H1 (cell line): ENCODE results near the gene NEGR1. TPM values are rescaled to one million over a fixed set of nuclear protein-coding genes. Genes with fewer than 3 reads are reported as not detected.

Source experiments
- CTCF ChIA-PET: fragments of 300-600 bp; sonication (Branson Sonifier 250); formaldehyde crosslinking; loops from one replicate; lab custom pipeline; 2021; ENCODE audit not compliant: partially characterized antibody; lab: Charles Lee
- POLR2A ChIA-PET: fragments of 300-600 bp; sonication (Branson Sonifier 250); formaldehyde crosslinking; loops from one replicate; lab custom pipeline; 2021; ENCODE audit warnings: inconsistent platforms; ENCODE audit not compliant: partially characterized antibody; lab: Charles Lee
- DNase-seq, 2 experiments: peaks; one replicate each; pipeline versions ENCODE4 v3.0.0 to v3.0.0-alpha.2; 2010 to 2022; ENCODE audit warnings: low spot score in 2 of 2, low read depth in 1 of 2, mixed read lengths in 1 of 2
- FAIRE-seq: peaks from 2 replicates; lab custom pipeline; 2011; peaks lifted over from hg19 to GRCh38; lab: Jason Lieb, UNC
- H2AFZ ChIP-seq: 2 replicates; pipeline ENCODE4 v1.8.1; 2012; ENCODE audit warnings: low read length, inconsistent platforms
- H2AK5ac ChIP-seq: 2 replicates; pipeline ENCODE4 v1.6.1; 2013; ENCODE audit warnings: low read depth, low read length
- H2BK120ac ChIP-seq: replicated peaks from 2 replicates; pipeline ENCODE3; 2013; ENCODE audit warnings: low read depth, low read length, inconsistent platforms
- H2BK12ac ChIP-seq: 2 replicates; pipeline ENCODE4 v1.6.1; 2013; ENCODE audit warnings: low read depth, low read length
- H2BK15ac ChIP-seq: 2 replicates; pipeline ENCODE4 v1.6.1; 2013; ENCODE audit warnings: low read length
- H2BK20ac ChIP-seq: 2 replicates; pipeline ENCODE4 v1.6.1; 2013; ENCODE audit warnings: low read length
- H2BK5ac ChIP-seq: 2 replicates; pipeline ENCODE4 v1.6.1; 2013; ENCODE audit warnings: low read depth, low read length
- H3K14ac ChIP-seq: 2 replicates; pipeline ENCODE4 v1.6.1; 2013; ENCODE audit warnings: inconsistent platforms; ENCODE audit not compliant: insufficient read length
- H3K18ac ChIP-seq: 2 replicates; pipeline ENCODE4 v1.6.1; 2013; ENCODE audit warnings: low read length; ENCODE audit errors: extremely low read depth
- H3K23ac ChIP-seq: 2 replicates; pipeline ENCODE4 v1.6.1; 2013; ENCODE audit warnings: inconsistent platforms; ENCODE audit not compliant: insufficient read length
- H3K23me2 ChIP-seq: 2 replicates; pipeline ENCODE4 v1.6.1; 2013; ENCODE audit warnings: low read depth, low read length
- H3K27ac ChIP-seq: 2 replicates; pipeline ENCODE4 v1.6.1; 2011; ENCODE audit warnings: low read depth, low read length, inconsistent platforms
- H3K27me3 ChIP-seq, 4 experiments: replicated peaks in 1 of 4; 1 replicate in 1 of 4; 2 replicates in 3 of 4; pipeline versions ENCODE4 v1.6.1 to v1.8.1; 2011 to 2013; ENCODE audit warnings: low read length in 3 of 4, mild to moderate bottlenecking in 3 of 4, inconsistent platforms in 2 of 4, mixed read lengths in 2 of 4, moderate library complexity in 1 of 4; ENCODE audit not compliant: control insufficient read depth in 3 of 4, insufficient read depth in 3 of 4; ENCODE audit errors: extremely low read depth in 1 of 4
- H3K36me3 ChIP-seq, 4 experiments: 2 replicates each; pipeline versions ENCODE4 v1.6.1 to v1.8.1; 2011 to 2013; ENCODE audit warnings: mild to moderate bottlenecking in 4 of 4, low read length in 3 of 4, moderate library complexity in 2 of 4, control low read depth in 1 of 4, inconsistent platforms in 1 of 4; ENCODE audit not compliant: insufficient read depth in 4 of 4, control insufficient read depth in 2 of 4
- H3K4ac ChIP-seq: replicated peaks from 2 replicates; pipeline ENCODE3; 2013; ENCODE audit warnings: low read length, low read depth, mixed read lengths, inconsistent platforms; ENCODE audit not compliant: insufficient read length
- H3K4me1 ChIP-seq, 4 experiments: replicated peaks in 1 of 4; 1 replicate in 1 of 4; 2 replicates in 3 of 4; pipeline versions ENCODE4 v1.6.1 to v1.8.1; 2011 to 2013; ENCODE audit warnings: low read length in 3 of 4, inconsistent platforms in 2 of 4, mixed read lengths in 1 of 4; ENCODE audit not compliant: insufficient read depth in 4 of 4, control insufficient read depth in 3 of 4
- H3K4me2 ChIP-seq, 2 experiments: 2 replicates each; pipeline versions ENCODE4 v1.6.1 to v1.8.1; 2011 to 2013; ENCODE audit warnings: low read depth in 2 of 2, low read length in 2 of 2, control low read depth in 1 of 2, inconsistent platforms in 1 of 2, mild to moderate bottlenecking in 1 of 2; ENCODE audit not compliant: insufficient read depth in 1 of 2
- H3K4me3 ChIP-seq, 4 experiments: fragments of 200-600, 300-600 bp in 1 of 4; sonication (generic), shearing (Covaris generic), sonication (Bioruptor Twin) in 1 of 4; 2 replicates each; pipeline versions ENCODE4 v1.5.1 to v1.8.1; 2011 to 2016; ENCODE audit warnings: low read length in 4 of 4, low read depth in 3 of 4, control low read depth in 2 of 4, inconsistent platforms in 2 of 4, mild to moderate bottlenecking in 2 of 4, mixed read lengths in 1 of 4, moderate library complexity in 1 of 4; ENCODE audit not compliant: insufficient read depth in 2 of 4; ENCODE audit errors: extremely low read depth in 1 of 4
- H3K56ac ChIP-seq: replicated peaks from 2 replicates; pipeline ENCODE3; 2013; ENCODE audit warnings: low read depth, mild to moderate bottlenecking, mixed read lengths, low read length, inconsistent platforms; ENCODE audit not compliant: insufficient read length
- H3K79me1 ChIP-seq: 2 replicates; pipeline ENCODE4 v1.6.1; 2013; ENCODE audit warnings: low read depth, low read length, control low read depth
- H3K79me2 ChIP-seq, 2 experiments: 2 replicates each; pipeline versions ENCODE4 v1.6.1 to v1.8.1; 2012 to 2013; ENCODE audit warnings: low read length in 2 of 2, mild to moderate bottlenecking in 2 of 2, inconsistent platforms in 1 of 2; ENCODE audit not compliant: insufficient read depth in 2 of 2, control insufficient read depth in 1 of 2
- H3K9ac ChIP-seq, 4 experiments: replicated peaks in 1 of 4; 1 replicate in 1 of 4; 2 replicates in 3 of 4; pipeline versions ENCODE4 v1.6.1 to v1.8.1; 2011 to 2013; ENCODE audit warnings: low read depth in 3 of 4, low read length in 3 of 4, control low read depth in 2 of 4, mild to moderate bottlenecking in 2 of 4, moderate library complexity in 2 of 4, inconsistent platforms in 1 of 4; ENCODE audit errors: extremely low read depth in 1 of 4
- H3K9me3 ChIP-seq, 2 experiments: 2 replicates each; pipeline versions ENCODE4 v1.6.1 to v1.8.1; 2012 to 2013; ENCODE audit warnings: mild to moderate bottlenecking in 2 of 2, moderate library complexity in 2 of 2, control low read depth in 1 of 2, inconsistent platforms in 1 of 2, low read depth in 1 of 2, low read length in 1 of 2, mixed read lengths in 1 of 2; ENCODE audit not compliant: insufficient read depth in 2 of 2
- H4K20me1 ChIP-seq, 2 experiments: replicated peaks in 1 of 2; 2 replicates each; pipeline versions ENCODE3 to v1.8.1; 2011 to 2013; ENCODE audit warnings: inconsistent platforms in 2 of 2, low read length in 2 of 2, mild to moderate bottlenecking in 1 of 2; ENCODE audit not compliant: insufficient read depth in 2 of 2, control insufficient read depth in 1 of 2
- H4K5ac ChIP-seq: 2 replicates; pipeline ENCODE4 v1.6.1; 2013; ENCODE audit warnings: low read length, low read depth, mixed read lengths, inconsistent platforms; ENCODE audit not compliant: insufficient read length
- H4K8ac ChIP-seq: 2 replicates; pipeline ENCODE4 v1.8.0; 2013; ENCODE audit warnings: mild to moderate bottlenecking, moderate library complexity, low read length, inconsistent platforms; ENCODE audit not compliant: insufficient read depth; ENCODE audit errors: extremely low read depth
- H4K91ac ChIP-seq: replicated peaks from 2 replicates; pipeline ENCODE3; 2013; ENCODE audit warnings: low read length, mixed read lengths, inconsistent platforms; ENCODE audit not compliant: insufficient read length
- BRCA1 ChIP-seq: IDR thresholded peaks from 2 replicates; pipeline ENCODE4 v1.6.1; 2012; ENCODE audit warnings: low read depth, low read length, improper control_type of control experiment
- CREB1 ChIP-seq: IDR thresholded peaks from 2 replicates; pipeline ENCODE4 v1.6.1; 2012; ENCODE audit warnings: inconsistent platforms
- EGR1 ChIP-seq: IDR thresholded peaks from 2 replicates; pipeline ENCODE4 v1.6.1; 2011; ENCODE audit warnings: low read depth, low read length, borderline replicate concordance
- EP300 ChIP-seq, 2 experiments: IDR thresholded peaks; 1 replicate in 1 of 2; 2 replicates in 1 of 2; pipeline ENCODE4 v1.6.1; 2011 to 2012; ENCODE audit warnings: low read depth in 2 of 2, low read length in 2 of 2, mild to moderate bottlenecking in 2 of 2, borderline replicate concordance in 1 of 2, inconsistent platforms in 1 of 2, moderate library complexity in 1 of 2
- MAFK ChIP-seq: IDR thresholded peaks from 2 replicates; pipeline ENCODE4 v1.6.1; 2012; ENCODE audit warnings: low read depth, mild to moderate bottlenecking, improper control_type of control experiment, low read length
- PHF8 ChIP-seq: fragments of 200-600 bp; sonication (generic); conservative IDR thresholded peaks from 2 replicates; pipeline ENCODE4 v1.7.1; 2012; ENCODE audit warnings: low read depth, mild to moderate bottlenecking, inconsistent platforms, low read length, moderate library complexity
- POLR2AphosphoS5 ChIP-seq: IDR thresholded peaks from 2 replicates; pipeline ENCODE4 v1.6.1; 2011; ENCODE audit warnings: low read depth, low read length
- RBBP5 ChIP-seq: IDR thresholded peaks from 2 replicates; pipeline ENCODE4 v1.7.1; 2012; ENCODE audit warnings: low read depth, mild to moderate bottlenecking, inconsistent platforms, low read length, moderate library complexity, borderline replicate concordance
- SAP30 ChIP-seq: fragments of 300-600 bp; sonication (generic); IDR thresholded peaks from 2 replicates; pipeline ENCODE4 v1.7.1; 2012; ENCODE audit warnings: low read length, moderate library complexity, mild to moderate bottlenecking, inconsistent platforms; ENCODE audit not compliant: insufficient read depth, insufficient replicate concordance
- SIRT6 ChIP-seq: IDR thresholded peaks from one replicate; pipeline ENCODE4 v1.7.1; 2012; ENCODE audit warnings: low read length, inconsistent platforms
- SP2 ChIP-seq: IDR thresholded peaks from 2 replicates; pipeline ENCODE4 v1.6.1; 2012; ENCODE audit warnings: mild to moderate bottlenecking, low read length, inconsistent platforms
- WGBS, 2 experiments: shearing (Covaris generic) in 1 of 2; methylation state at CpG; one replicate each; pipeline versions ENCODE4 v1.1.6 to v1.1.7; 2013 to 2015; ENCODE audit warnings: low lambda C conversion rate in 2 of 2, mixed read lengths in 2 of 2, inconsistent platforms in 1 of 2, low coverage in 1 of 2, missing lambda C conversion rate in 1 of 2; ENCODE audit not compliant: insufficient replicate concordance in 2 of 2, insufficient coverage in 1 of 2, insufficient read length in 1 of 2; ENCODE audit errors: extremely low coverage in 1 of 2, missing lambda C conversion rate in 1 of 2; 5-methylcytosine and 5-hydroxymethylcytosine counted together
- polyA plus RNA-seq, 7 experiments: library from polyadenylated mRNA; depleted of rRNA in 3 of 7; stranded (reverse) in 5 of 7; unstranded in 2 of 7; fragments of >200 nt in 5 of 7; fragments of 200-250 nt in 2 of 7; gene quantifications; 1 replicate in 5 of 7; 2 replicates in 1 of 7; 4 replicates in 1 of 7; pipeline versions ENCODE4 v1.2.1 to v1.2.3, GENCODE V29; 2011 to 2013; ENCODE audit warnings: missing spikeins in 2 of 7, mixed read lengths in 2 of 7
- total RNA-seq: library from RNA; stranded (reverse); fragmentation: NEBNext Ultra II Directional; extraction: Animal tissue kit (Norgen Biotek cat#: 25700); gene quantifications from 2 replicates; pipeline ENCODE4 v1.2.1, GENCODE V29; 2021
- TF ChIP-seq, protein P1 (sequence below): IDR thresholded peaks from 2 replicates; pipeline ENCODE4 v1.6.1; 2012; ENCODE audit warnings: low read length, inconsistent platforms

The NEGR1 gene
- total and polyA plus RNA-seq, 2 of the 8 experiments (the other 6 are each of a cell fraction or from before 2014, with no cell fraction given), result 0.71 to 1.3 TPM

DNA sequence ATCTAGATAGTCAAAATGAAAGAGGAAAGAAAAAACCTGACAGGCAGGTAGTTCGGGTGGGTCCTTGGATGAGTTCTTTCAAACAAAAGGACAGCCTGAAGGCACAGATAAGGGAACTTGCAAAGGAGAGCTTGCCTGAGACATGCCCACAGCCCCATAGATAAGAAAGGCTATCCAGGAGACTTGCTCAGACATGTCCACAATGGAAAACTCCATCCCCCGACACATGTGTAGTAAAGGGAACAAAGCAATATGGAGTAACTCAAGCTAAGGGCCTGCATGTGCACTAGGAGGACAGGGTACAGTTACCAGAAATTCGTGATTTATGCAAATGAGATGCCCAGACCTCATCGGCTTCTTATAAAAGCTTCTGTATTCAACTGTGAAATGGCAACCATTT, 281.5 kb downstream of the NEGR1 start:
- Histone ChIP-seq H4K91ac (peak overlapping the region; percentile 66), H2BK120ac (peak overlapping the region; percentile 96), H3K4ac (peak overlapping the region; percentile 75), H2AK5ac (no peak overlapping the region; the same call in 1 of the 2 replicates), H3K4me3 (no peak overlapping the region), H3K18ac (peak overlapping the region; percentile 79; the same call in 1 of the 2 replicates), H3K9me3 (no peaks in the 10 kb centered on the region), H3K23ac (no peak overlapping the region), H4K8ac (no peak overlapping the region), H3K56ac (no peak overlapping the region), H2BK20ac (no peak overlapping the region), H3K79me2 (no peaks in the 10 kb centered on the region), H2AFZ (peak overlapping the region; percentile 65), H2BK12ac (peak overlapping the region; percentile 76; the same call in 1 of the 2 replicates), H2BK5ac (peak overlapping the region; percentile 92; the same call in 1 of the 2 replicates), H3K27me3 (no peaks in the 10 kb centered on the region), H4K5ac (peak overlapping the region; percentile 76), H3K4me2 (no peak overlapping the region), H3K27ac (peak overlapping the region; percentile 54; the same call in 1 of the 2 replicates), H2BK15ac (peak overlapping the region; percentile 63; the same call in 1 of the 2 replicates), H4K20me1 (no peaks in the 10 kb centered on the region), H3K9ac (no peak overlapping the region), H3K23me2 (no peaks in the 10 kb centered on the region), H3K79me1 (no peaks in the 10 kb centered on the region), H3K4me1 (peaks cover 0 to 3% (median 1%) of the 10 kb centered on the region in 4 experiments; a peak in 2 of 7 replicates), H3K36me3 (no peaks in the 10 kb centered on the region), H3K14ac (no peak overlapping the region)
- CTCF ChIA-PET, result interaction anchor here (1.3 kb wide), 1 partner anchor 38 kb away, joined by 3 read pairs; no protein-coding TSS in a partner anchor
- TF ChIP-seq BRCA1, result no peak
- no peak for TF ChIP-seq MAFK
- no peak for TF ChIP-seq RBBP5
- TF ChIP-seq, protein P1, sequence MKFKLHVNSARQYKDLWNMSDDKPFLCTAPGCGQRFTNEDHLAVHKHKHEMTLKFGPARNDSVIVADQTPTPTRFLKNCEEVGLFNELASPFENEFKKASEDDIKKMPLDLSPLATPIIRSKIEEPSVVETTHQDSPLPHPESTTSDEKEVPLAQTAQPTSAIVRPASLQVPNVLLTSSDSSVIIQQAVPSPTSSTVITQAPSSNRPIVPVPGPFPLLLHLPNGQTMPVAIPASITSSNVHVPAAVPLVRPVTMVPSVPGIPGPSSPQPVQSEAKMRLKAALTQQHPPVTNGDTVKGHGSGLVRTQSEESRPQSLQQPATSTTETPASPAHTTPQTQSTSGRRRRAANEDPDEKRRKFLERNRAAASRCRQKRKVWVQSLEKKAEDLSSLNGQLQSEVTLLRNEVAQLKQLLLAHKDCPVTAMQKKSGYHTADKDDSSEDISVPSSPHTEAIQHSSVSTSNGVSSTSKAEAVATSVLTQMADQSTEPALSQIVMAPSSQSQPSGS, result no peak
- no peak for TF ChIP-seq SIRT6
- no peak for TF ChIP-seq EP300 (IDR thresholded peaks at IDR 0.05; ENCODE audit: borderline replicate concordance in 1 of 2, low read depth in 2 of 2, low read length in 2 of 2)
- TF ChIP-seq SAP30, result no peak
- no peak for TF ChIP-seq POLR2AphosphoS5
- TF ChIP-seq SP2, result no peak
- no peak for TF ChIP-seq CREB1
- TF ChIP-seq EGR1, result no peak
- TF ChIP-seq PHF8, result no peak
- DNase-seq (peak in 1 of 2 experiments; percentile 1), FAIRE-seq (no peak)
- WGBS, 2 experiments, result 83% methylated on average over 4 of the region's 4 CpGs; no CpG with 5 or more reads in 1 of the 2 experiments
- POLR2A ChIA-PET, result no interaction called here
